HG02970 (cell line): ENCODE data around the gene TMEM248.
"Not testable (repeated sequence)": the region's sequence is repeated elsewhere in the genome, so short reads cannot be mapped to it uniquely, and the experiment has no call there.

Experiments
- ATAC-seq: cut with Tn5 transposase; IDR thresholded peaks from one replicate; pipeline ENCODE4 v1.9.1; 2021; ENCODE audit warnings: mild to moderate bottlenecking, moderate library complexity, moderate number of reproducible peaks; ENCODE audit not compliant: unreplicated experiment, low FRiP score

TMEM248 gene

DNA sequence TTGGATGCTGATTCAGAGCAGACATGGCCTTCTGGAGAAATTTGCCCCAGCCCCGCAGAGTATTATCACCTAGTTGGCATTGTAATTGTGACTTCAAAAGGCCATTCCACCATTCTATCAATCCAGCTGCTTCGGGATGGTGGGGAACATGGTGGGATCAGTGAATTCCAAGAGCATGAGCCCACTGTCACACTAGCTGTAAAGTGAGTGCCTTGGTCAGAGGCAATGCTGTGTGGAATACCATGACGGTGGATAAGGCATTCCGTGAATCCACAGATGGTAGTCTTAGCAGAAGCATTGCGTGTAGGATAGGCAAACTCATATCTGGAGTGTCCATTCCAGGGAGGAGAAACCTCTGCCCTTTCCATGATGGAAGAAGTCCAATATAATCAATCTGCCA, 13.3 kb upstream of the TMEM248 start:
- no peak for ATAC-seq

DNA sequence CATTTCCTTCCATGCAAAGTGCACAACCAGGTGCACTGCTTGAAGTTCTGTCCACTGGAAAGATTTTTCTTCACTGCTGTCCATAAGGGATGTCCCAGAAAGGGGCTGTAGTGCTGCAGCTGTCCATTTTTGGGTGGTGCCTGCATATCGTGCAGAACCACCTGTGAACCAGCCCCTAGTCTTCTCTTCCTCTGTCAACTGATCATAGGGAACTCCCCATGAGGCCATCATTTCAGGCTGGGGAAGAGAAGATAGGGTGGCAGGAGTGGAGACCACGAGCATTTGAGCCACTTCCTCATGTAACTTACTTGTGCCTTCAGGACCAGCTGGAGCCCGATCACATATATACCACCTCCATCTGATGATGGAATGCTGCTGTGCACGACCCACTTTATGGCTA, 12.4 kb upstream of the TMEM248 start:
- ATAC-seq = not testable (repeated sequence)

DNA sequence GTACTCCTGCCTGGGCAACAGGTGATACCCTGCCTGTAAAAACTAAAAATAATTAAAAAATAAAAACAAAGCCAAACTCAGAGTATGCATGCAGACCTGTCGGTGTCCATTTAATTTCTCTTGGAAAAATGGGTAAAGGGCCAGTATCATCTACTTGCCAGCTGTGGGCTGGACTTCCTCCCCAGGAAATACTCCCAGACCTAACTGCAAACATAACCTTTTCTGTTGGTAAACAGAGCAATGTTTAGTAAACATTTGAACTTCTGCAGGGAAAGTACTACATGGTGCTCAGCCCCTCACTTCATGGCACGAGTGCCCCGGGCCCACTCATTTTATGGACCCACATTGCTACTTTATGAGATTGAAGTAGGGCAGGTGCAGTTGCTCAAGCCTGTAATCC, 10.2 kb upstream of the TMEM248 start:
- ATAC-seq = no peak

DNA sequence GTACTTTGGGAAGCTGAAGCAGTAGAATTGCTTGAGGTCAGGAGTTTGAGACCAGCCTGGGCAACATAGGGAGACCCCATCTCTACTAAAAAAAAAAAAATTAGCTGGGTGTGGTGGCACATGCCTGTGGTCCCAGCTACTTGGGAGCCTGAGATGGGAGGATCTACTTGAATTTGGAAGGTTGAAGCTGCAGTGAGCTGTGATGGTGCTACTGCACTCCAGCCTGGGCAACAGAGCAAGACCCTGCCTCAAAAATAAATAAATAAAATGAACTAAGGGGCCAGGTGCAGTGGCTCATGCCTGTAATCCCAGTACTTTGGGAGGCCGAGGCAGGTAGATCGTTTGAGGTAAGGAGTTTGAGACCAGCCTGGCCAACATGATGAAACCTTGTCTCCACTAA, 9.8 kb upstream of the TMEM248 start:
- not testable (repeated sequence) for ATAC-seq

DNA sequence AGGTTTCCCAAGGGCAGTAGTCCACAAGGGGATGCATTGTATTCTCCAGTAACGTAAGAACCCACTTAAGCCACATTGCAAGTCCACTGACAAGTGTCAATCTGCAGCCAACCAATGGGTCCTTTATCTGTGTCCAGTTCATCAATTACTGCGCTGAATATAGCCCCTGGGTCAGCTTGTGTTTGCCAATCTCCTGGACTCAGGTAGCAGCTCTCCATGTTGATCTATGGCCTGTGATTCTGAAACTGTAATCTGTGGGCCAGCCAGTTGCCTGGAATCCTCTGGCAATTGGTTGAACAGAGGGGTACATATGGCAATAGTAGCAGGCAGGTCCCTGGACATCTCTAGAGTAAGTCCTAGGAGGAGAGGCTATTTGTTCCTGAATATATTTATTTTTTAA, 8.8 kb upstream of the TMEM248 start:
- ATAC-seq = no peak

DNA sequence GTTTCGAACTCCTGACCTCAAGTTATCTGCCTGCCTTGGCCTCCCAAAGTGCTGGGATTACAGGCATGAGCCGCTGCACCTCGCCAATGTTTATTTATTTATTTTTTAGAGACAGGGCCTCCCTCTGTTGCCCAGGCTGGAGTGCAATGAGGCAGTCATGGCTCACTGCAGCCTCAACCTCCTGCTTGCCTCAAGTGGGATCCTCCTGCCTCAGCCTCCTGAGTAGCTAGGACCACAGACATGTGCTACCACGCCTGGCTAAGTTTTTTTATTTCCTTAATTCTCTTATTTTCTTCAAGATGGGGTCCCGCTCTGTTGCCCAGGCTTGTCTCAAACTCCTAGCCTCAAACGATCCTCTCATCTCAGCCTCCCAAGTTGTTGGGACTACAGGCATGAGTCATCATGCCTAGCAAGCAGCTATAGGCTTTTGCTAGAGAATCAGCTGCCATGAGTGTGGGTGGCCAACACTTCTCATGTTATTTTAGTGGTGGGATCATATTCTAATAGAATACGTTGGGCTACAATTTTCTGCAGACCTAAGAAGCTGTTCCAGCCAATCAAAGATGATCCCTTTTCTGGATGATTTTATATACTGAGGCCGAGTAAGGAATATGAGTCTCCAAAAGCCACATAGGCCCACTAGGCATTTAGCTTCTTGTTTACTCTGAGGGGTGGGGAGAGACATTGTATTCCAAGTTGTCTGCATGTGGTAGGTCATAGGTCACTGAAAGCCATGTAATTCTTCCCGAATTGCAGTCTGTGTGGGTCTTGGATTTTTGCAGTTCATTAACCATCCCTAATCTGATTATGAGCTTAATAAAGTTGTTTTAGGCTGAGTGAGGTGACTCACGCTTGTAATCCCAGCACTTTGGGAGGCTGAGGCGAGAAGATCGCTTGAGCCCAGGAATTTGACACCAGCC, 7.6 kb upstream of the TMEM248 start:
- ATAC-seq = no peak

DNA sequence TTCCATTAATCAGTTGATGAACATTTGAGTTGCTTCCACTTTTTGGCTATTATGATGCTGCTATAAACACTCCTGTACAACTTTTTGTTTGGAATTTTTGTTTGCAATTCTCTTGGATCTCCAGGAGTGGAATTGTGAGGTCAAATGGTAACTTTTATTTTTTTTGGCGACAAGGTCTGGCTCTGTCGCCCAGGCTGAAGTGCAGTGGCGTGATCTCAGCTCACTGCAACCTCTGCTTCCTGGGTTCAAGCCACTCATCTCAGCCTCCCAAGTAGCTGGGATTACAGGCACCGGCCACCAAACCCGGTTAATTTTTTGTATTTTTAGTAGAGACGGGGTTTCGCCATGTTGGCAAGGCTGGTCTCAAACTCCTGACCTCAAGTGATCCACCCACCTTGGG, 3.1 kb upstream of the TMEM248 start:
- not testable (repeated sequence) for ATAC-seq

DNA sequence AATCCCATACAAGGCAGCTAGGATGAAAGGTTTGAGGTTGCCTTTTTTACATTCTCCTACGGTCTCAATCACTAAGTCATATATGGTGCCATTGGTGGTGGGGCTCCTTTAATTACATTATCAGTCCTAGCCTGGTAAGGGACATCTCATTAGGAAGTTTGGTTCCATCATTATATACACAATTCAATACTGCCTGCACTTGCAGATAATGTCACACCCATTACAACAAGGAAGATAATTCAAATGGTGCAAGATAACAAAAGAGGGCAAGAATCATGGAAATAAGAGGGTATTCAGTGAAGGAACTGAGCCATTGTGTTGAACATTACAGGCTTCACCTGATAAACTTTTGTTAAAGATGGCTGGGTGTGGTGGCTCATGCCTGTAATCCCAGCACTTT, 1.7 kb upstream of the TMEM248 start:
- no peak for ATAC-seq

DNA sequence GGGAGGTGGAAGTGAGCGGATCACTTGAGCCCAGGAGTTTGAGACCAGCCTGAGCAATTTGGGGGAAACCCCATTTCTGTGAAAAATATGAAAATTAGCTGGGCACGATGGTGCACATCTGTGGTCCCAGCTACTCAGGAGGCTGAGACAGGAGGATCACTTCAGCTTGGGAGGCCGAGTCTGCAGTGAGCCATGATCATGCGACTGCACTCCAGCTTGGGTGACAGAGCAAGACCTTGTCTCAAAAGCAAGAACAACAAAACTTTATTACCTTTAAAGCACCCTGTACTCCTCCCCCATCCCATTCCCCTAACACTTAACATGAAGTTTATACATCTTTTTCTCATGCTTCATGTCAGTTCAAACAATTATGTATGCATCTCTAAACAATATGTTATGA, 1.3 kb upstream of the TMEM248 start:
- ATAC-seq = no peak

DNA sequence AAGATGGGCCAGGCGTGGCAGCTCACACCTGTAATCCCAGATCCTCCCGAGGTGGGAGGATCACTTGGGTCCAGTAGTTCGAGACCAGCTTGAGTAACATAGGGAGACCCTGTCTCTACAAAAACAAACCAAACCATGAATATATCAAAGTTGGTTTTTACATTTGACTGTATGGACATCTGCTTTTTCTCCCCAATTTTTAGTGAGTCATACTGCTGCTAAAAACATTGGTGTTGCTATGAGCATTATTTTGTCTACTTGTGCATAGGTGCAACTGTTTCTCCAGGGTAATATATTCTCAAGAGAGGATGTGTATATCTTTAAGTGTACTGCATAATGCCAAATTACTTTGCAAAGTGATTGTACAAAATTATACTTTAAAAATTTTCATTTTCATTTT, 769 bp upstream of the TMEM248 start:
- ATAC-seq = no peak

DNA sequence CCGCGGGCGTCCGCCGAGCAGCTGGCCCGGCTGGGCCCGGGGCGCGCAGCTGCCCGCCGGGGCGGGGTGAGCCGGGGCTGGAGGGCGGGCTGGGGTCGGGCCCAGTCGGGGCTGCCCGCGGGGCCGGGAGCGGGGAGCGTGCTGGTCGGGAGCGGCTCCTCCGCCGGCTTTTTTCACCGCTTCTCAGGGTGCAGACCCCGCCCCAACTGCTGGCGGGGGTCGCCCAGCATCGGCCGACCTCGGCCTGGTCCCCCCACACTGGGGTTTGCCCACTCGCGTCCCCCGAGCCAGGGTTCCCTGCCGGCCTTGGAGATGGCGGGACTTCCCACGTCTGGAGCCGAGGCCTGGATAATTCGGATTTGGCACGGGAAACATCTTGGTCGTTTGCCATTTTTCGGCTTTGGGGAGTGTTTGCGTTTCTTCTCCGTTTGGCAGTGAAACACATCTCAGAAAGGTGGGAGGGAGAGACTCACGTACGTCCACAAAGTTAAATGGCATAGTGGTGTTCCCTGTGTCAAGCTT, 432 bp downstream of the TMEM248 start:
- peak; percentile 32 for ATAC-seq

DNA sequence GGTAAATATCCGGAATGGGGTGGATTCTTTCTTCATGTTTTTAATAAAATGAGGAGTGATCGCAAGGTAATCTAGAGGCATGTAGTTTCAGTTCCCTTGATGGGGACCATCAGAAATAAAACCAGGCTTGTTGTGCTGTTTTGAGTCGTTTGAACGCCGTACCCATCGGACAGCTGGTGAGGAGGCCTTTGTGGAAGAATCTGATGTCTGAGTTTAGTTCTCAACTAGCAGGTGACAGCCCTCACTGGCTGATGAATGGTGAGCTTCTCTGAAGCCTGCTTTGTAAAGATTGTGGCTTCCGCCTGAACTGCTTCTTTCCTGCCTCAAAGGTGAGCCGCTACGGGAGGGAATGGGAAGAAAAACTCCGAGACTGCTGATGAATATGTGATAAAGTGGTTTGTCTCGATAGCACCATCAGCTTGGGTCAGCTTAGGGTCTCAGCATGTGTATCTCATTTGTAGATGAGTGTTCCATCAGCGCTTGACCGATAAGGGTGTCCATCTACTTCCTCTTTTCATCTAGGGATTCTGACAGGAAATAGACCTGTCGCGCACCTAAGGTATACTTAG, 977 bp downstream of the TMEM248 start:
- ATAC-seq = no peak

DNA sequence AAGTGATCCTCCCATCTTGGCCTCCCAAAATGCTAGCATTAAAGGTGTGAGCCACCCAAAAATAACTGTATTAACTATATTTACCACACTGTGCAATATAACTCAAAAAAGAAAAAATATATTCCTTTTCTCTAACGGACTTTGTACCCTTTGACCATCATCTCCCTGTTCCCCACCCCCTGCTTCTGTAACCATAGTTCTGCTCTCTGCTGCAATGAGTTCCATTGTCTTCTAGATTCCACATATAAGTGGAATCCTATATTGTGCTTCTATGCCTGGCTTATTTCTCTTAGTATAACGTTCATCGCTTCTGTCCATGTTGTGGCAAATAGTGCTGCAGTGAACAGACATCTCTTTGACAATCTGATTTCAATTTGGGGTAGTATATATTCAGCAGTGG, 4.2 kb downstream of the TMEM248 start:
- ATAC-seq = no peak

DNA sequence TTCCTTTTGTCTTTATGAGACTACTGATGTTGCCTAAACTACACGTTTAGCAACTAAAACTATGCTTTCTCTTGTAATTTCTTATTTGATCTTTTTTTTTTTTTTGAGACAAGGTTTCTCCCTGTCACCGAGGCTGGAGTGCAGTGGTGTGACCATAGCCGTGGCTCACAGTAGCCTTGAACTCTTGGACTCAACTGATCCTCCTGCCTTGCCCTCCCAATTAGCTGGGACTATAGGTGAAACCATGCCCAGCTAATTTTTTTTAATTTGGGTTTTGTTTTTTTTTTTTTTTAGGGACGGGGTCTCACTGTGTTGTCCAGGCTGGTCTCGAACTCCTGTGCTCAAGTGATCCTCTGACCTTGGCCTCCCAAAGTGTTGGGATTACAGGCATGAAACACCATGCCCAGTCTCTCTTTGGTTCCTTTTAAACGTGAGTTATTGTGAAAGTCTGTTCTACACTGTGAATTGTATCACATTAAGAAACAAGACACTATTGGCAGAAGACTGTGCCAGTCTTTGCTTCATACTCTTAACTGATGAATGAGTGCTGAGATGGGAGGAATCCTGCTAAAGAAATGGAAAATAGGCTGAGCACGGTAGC, 6.4 kb downstream of the TMEM248 start:
- no peak for ATAC-seq

DNA sequence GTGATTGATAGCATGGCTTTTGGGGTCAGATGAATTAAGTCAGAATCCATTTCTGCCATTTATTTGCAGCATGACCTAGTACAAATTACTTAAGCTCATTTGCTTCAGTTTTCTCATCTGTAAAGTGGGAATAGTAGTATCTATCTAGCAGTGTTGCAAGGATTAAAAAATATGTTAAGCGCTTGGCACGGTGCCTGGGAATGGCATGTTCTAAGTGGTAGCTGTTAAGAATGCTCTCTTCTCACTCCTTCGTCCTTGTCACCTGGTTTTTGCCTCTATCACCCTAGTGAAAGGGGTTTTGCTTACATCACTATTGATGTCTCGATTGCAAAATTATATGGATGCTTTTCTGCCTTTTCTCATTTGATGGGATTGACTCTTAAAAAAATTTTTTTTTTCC, 7.4 kb downstream of the TMEM248 start:
- ATAC-seq = no peak

DNA sequence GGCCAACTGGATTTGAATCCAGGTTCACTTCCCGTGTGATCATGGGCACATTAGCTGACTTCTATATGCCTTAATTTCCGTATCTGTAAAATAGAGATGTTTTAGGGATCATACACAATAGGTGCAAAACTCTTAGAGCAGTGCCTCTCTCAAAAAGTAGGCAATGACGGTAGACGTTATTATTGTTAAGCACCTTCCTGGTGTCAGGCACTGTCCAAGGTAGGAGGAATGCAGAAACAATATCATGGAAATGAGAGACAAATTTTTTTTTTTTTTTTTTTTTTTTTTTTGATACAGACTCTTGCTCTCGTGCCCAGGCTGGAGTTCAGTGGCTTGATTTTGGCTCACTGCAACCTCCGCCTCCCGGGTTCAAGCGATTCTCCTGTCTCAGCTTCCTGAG, 8.1 kb downstream of the TMEM248 start:
- ATAC-seq = no peak

DNA sequence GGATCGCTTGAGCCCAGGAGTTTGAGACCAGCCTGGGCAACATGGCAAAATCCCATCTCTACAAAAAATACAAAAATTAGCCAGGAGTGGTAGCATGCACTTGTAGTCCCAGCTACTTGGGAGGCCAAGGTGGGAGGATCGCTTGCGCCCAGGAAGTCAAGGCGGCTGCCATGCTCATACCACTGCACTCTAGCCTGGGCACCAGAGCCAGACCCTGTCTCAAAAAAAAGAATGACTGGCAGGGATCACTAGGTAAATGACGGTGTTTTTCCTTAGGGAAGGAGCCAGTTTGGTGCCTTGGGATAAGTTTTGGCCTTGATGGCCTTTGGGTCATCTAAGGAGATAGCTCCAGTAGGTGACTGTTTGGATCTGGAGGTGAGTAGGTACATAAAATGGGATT, 8.9 kb downstream of the TMEM248 start:
- no peak for ATAC-seq

DNA sequence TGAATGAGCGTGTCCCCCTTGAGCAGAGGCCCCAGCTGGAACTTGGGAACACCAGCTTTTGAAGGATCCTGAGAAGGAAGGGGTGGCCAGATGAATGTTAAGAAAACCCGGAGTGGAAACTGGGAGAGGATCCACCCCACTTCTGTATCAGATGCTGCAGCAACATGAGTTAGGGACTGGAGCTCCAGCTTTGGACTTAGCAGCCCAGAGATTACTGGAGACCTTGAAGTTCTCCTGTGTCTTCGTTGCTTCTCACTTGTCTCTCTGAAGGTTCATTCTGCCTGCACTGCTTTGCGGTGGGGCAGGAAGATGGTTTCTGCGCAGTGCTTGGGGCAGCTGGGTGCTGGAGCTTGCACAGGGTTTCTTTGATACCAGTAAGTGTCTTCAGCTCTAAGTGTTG, 9.3 kb downstream of the TMEM248 start:
- no peak for ATAC-seq

DNA sequence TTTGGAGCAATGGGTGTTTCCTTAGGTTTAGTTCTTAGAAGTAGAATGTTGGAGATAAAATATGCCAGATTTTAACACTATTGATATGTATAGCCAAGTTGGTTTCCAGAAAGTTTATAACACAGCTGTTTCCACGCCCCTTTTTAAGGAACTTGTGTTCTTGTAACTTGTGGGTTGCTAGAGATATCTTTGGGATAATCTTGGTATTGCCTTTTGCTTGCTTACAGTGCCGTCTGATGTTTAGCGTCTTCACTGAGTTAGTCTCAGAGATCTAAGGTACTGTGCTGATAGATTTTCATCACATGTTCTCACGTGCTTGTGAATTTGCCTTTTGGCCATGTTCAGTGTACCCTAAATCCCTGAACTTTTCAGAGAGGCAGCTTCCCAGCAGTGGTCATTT, 12.4 kb downstream of the TMEM248 start:
- ATAC-seq = no peak

DNA sequence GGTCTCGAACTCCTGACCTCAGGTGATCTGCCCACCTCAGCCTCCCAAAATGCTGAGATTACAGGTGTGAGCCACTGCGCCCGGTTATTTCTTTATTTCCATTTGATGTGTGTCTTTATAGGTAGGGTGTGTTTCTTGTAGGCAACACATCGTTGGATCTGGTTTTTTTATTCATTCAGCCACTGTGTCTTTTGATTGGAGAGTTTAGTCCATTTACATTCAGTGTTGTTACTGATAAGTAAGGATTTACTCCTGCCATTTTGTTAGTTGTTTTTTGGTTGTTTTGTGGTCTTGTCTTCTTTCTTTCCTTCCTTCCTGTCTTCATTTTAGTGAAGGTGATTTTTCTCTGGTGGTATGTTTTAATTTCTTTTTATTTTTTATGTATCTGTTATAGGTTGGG, 16.9 kb downstream of the TMEM248 start:
- no peak for ATAC-seq

DNA sequence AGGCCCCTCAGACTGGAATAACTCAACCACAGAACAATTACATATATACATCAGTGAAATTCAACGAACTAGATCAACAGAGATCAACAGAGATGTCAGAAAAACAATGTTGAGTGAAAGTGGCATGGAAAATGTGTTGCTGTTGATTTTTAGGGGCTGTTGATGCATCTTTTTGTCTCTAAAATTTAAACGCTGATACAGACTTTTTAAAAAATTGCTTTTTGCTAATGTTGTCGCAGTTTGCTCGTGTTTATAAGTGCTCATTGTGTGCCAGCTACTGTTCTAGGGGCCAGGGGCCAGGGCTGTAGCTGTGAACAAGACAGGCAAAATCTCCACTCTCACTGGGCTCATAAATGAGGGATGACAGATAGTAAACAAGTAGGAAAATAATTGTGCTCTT, 18.3 kb downstream of the TMEM248 start:
- no peak for ATAC-seq

DNA sequence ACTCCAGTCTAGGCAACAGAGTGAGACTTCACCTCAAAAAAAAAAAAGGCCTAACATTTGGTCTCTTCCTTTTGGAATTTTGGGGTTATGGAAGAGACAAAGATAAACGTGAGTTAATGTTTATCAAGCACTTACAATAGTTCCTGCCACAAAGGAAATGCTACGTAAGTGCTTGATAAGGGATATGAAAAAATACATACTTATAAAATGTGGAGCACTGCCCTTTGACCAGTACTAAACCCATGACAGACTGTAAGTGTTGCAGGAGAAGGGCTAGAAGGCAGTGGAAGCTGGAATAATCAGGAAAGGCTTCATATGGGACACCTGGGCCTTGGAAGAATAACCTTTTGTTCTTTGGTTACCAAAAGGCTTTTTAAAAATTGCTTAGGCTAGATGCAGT, 25.5 kb downstream of the TMEM248 start:
- no peak for ATAC-seq
